RPMI7951 (cell line): ENCODE data around the gene TRAF3. TPM values are rescaled to one million over a fixed set of nuclear protein-coding genes. Genes with fewer than 3 reads are reported as not detected.

Source experiments
- DNase-seq: peaks from one replicate; pipeline ENCODE4 v3.0.0-alpha.2; 2012; ENCODE audit warnings: low read depth
- total RNA-seq: library from RNA; depleted of rRNA; stranded (reverse); fragments of >200 nt; shearing (Covaris generic); gene quantifications from 2 replicates; pipeline ENCODE4 v1.2.3, GENCODE V29; 2014; rRNA removed

Gene TRAF3
- 15.7 and 16.3 TPM in 2 replicates for total RNA-seq

- peak; percentile 73 for DNase-seq
Observed at GRCh38 chr14:102776761-102777710, at the start of gene TRAF3. TSS of gene TRAF3 (plus strand) at chr14:102777449. CDS start at chr14:102870202, 92,753 bp downstream.

- no peak for DNase-seq
Observed at GRCh38 chr14:102728501-102728900, 48.7 kb upstream of the TRAF3 start.

- DNase-seq: no peak
Observed at GRCh38 chr14:102729268-102729667, 48.0 kb upstream of the TRAF3 start.

GRCh38 chr14:102729825-102730224, 47.4 kb upstream of the TRAF3 start:
- no peak for DNase-seq

- DNase-seq: no peak
Observed at GRCh38 chr14:102731101-102731870, 46.0 kb upstream of the TRAF3 start.

GRCh38 chr14:102731871-102732800, 45.1 kb upstream of the TRAF3 start:
- no peak for DNase-seq

GRCh38 chr14:102732924-102733323, 44.3 kb upstream of the TRAF3 start:
- no peak for DNase-seq

- DNase-seq: no peak
Observed at GRCh38 chr14:102733326-102733725, 43.9 kb upstream of the TRAF3 start.

GRCh38 chr14:102734436-102734835, 42.8 kb upstream of the TRAF3 start:
- DNase-seq: no peak

- DNase-seq: no peak
Observed at GRCh38 chr14:102736956-102737355, 40.3 kb upstream of the TRAF3 start.

- DNase-seq: no peak
Observed at GRCh38 chr14:102737402-102738372, 39.6 kb upstream of the TRAF3 start.

GRCh38 chr14:102738373-102739189, 38.7 kb upstream of the TRAF3 start:
- DNase-seq: no peak

GRCh38 chr14:102739190-102739469, 38.1 kb upstream of the TRAF3 start:
- no peak for DNase-seq

- DNase-seq: no peak
Observed at GRCh38 chr14:102746634-102747438, 30.4 kb upstream of the TRAF3 start.

- DNase-seq: no peak
Observed at GRCh38 chr14:102748806-102749205, 28.4 kb upstream of the TRAF3 start.

- no peak for DNase-seq
Observed at GRCh38 chr14:102749393-102750305, 27.6 kb upstream of the TRAF3 start.

- no peak for DNase-seq
Observed at GRCh38 chr14:102750376-102750775, 26.9 kb upstream of the TRAF3 start.

- DNase-seq: no peak
Observed at GRCh38 chr14:102751088-102751487, 26.2 kb upstream of the TRAF3 start.
